Sigmoid colon (tissue), 7 donors: ENCODE data around the gene PIP4K2A. TPM values are rescaled to one million over a fixed set of nuclear protein-coding genes. Genes with fewer than 3 reads are reported as not detected.

Source experiments
- DNase-seq: peaks from one replicate; pipeline ENCODE4 v3.0.0-alpha.2; 2019
- H3K27ac ChIP-seq, 4 donors: fragments of 200-600 bp; sonication (generic); one replicate each; pipeline ENCODE4 v1.5.1; 2016 to 2019; ENCODE audit warnings: mild to moderate bottlenecking in 1 of 4
- H3K27me3 ChIP-seq, 3 donors: fragments of 200-600 bp; sonication (generic); one replicate each; pipeline ENCODE4 v1.5.1; 2019; ENCODE audit warnings: mild to moderate bottlenecking in 1 of 3
- H3K36me3 ChIP-seq, 4 donors: fragments of 200-600 bp; sonication (generic); one replicate each; pipeline ENCODE4 v1.5.1; 2016 to 2019
- H3K4me1 ChIP-seq, 4 donors: fragments of 200-600 bp; sonication (generic); one replicate each; pipeline ENCODE4 v1.5.1; 2017 to 2019
- H3K4me3 ChIP-seq, 4 donors: fragments of 200-600 bp; sonication (generic); one replicate each; pipeline ENCODE4 v1.5.1; 2017 to 2019; ENCODE audit warnings: mild to moderate bottlenecking in 2 of 4, moderate library complexity in 1 of 4
- H3K9me3 ChIP-seq, 4 donors: fragments of 200-600 bp in 3 of 4; sonication (generic) in 3 of 4; one replicate each; pipeline versions ENCODE4 v1.5.1 to v1.6.1; 2013 to 2019
- EP300 ChIP-seq, 4 donors: sonication (generic); formaldehyde crosslinking; IDR thresholded peaks; one replicate each; pipeline ENCODE4 v1.6.1; 2017; ENCODE audit warnings: antibody characterized with exemption in 4 of 4
- POLR2A ChIP-seq, 2 donors: fragments of 450-650 bp; IDR thresholded peaks; one replicate each; pipeline ENCODE4 v1.6.1; 2016; ENCODE audit warnings: antibody characterized with exemption in 2 of 2, mild to moderate bottlenecking in 2 of 2, moderate library complexity in 2 of 2
- POLR2AphosphoS5 ChIP-seq, 4 donors: sonication (generic); formaldehyde crosslinking; IDR thresholded peaks; one replicate each; pipeline ENCODE4 v1.6.1; 2017; ENCODE audit warnings: antibody characterized with exemption in 4 of 4
- WGBS, 2 donors: extraction: QIAGEN DNeasy Blood & Tissue Kit; methylation state at CpG; one replicate each; pipeline ENCODE4 v1.1.7; 2013; 5-methylcytosine and 5-hydroxymethylcytosine counted together
- intact Hi-C: fragments of 100-400 bp; cut with DNase I; formaldehyde crosslinking; loops from one replicate; pipeline ENCODE4 v1.15.1; 2023
- polyA plus RNA-seq, 3 donors: library from polyadenylated mRNA; stranded (reverse); fragments of 200-250 nt; gene quantifications; one replicate each; pipeline ENCODE4 v1.2.3, GENCODE V29; 2013
- total RNA-seq, 4 donors: library from RNA; depleted of rRNA; stranded (reverse); fragments of >200 nt; gene quantifications; one replicate each; pipeline ENCODE4 v1.1.0, GENCODE V29; 2016
- TF ChIP-seq, protein P1 (sequence below), 4 experiments: fragments of 450-650 bp in 3 of 4; fragments of 200-600 bp in 1 of 4; IDR thresholded peaks; one replicate each; pipeline ENCODE4 v1.5.1; 2016 to 2019; ENCODE audit warnings: antibody characterized with exemption in 4 of 4, mild to moderate bottlenecking in 3 of 4, moderate library complexity in 2 of 4
- donor health status: healthy with polysubstance abuse.
- donor health status: Bipolar disorder and iron deficiency.
- donor health status: healthy.

PIP4K2A gene
- total and polyA plus RNA-seq, 7 donors, result 7.2 to 23.2 (median 17.8) TPM

DNA sequence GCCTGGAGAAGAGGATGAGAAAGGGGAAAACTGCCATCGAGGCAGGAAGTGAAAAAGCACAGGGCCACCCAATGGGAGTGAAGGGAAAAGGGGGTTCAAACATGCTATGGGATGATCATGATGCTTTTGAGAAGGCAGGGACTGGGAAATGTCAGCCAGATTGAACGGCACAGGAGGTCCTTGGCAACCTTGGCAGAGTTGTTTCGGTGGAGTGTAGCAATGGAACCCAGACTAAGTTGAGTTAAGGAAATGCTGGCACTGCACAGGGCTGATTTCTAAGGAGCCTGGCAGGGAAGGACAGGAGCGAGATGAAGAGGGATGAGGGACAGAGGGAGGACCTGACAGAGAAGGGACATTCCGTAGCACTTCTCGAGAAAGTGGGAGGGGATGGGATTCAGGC lies 101.4 kb downstream of the PIP4K2A start:
- intact Hi-C loops, result no loop called here
- Histone ChIP-seq H3K9me3 (no peaks in the 10 kb centered on the region), H3K27me3 (no peaks in the 10 kb centered on the region), H3K27ac (no peak overlapping the region), H3K36me3 (peaks cover 0 to 10% (median 0%) of the 10 kb centered on the region in 4 donors), H3K4me1 (peaks cover 0 to 24% (median 6%) of the 10 kb centered on the region in 4 donors), H3K4me3 (no peak overlapping the region)
- no peak for DNase-seq
- WGBS, 2 donors, result 89 to 94% methylated on average over 6 of the region's 6 CpGs
- TF ChIP-seq POLR2A (IDR thresholded peaks at IDR 0.05) (no peak), EP300 (IDR thresholded peaks at IDR 0.05) (no peak), POLR2AphosphoS5 (IDR thresholded peaks at IDR 0.05) (no peak)
- TF ChIP-seq, protein P1, sequence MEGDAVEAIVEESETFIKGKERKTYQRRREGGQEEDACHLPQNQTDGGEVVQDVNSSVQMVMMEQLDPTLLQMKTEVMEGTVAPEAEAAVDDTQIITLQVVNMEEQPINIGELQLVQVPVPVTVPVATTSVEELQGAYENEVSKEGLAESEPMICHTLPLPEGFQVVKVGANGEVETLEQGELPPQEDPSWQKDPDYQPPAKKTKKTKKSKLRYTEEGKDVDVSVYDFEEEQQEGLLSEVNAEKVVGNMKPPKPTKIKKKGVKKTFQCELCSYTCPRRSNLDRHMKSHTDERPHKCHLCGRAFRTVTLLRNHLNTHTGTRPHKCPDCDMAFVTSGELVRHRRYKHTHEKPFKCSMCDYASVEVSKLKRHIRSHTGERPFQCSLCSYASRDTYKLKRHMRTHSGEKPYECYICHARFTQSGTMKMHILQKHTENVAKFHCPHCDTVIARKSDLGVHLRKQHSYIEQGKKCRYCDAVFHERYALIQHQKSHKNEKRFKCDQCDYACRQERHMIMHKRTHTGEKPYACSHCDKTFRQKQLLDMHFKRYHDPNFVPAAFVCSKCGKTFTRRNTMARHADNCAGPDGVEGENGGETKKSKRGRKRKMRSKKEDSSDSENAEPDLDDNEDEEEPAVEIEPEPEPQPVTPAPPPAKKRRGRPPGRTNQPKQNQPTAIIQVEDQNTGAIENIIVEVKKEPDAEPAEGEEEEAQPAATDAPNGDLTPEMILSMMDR (IDR thresholded peaks at IDR 0.05), result no peak

DNA sequence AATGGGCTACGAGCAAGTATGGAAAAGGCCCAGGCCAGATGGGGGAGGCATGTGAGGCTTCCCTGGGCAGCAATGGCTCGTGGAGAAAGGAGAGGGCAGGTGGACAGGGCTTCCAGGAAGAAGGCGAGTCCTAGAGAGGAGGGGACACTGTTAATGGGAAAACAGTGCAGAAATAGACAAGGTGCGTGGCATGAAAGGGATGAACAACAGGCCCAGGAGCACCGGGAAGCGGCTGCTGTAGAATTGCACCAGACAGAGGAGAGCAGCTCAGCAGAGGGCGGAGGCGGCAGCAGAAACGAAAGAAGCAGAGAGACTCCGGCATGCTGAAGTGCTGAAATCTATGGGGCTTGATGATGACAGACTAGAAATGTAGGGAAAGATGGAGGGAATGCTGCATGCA lies 102.1 kb downstream of the PIP4K2A start:
- Histone ChIP-seq H3K27me3 (no peaks in the 10 kb centered on the region), H3K4me3 (no peak overlapping the region), H3K4me1 (peaks cover 0 to 17% (median 2%) of the 10 kb centered on the region in 4 donors), H3K36me3 (peaks cover 0 to 12% (median 0%) of the 10 kb centered on the region in 4 donors), H3K9me3 (no peaks in the 10 kb centered on the region), H3K27ac (no peak overlapping the region)
- DNase-seq, result no peak
- TF ChIP-seq POLR2A (IDR thresholded peaks at IDR 0.05) (no peak), EP300 (IDR thresholded peaks at IDR 0.05) (no peak), POLR2AphosphoS5 (IDR thresholded peaks at IDR 0.05) (no peak)
- TF ChIP-seq, protein P1 (IDR thresholded peaks at IDR 0.05), result no peak
- WGBS, 2 donors, result 77 to 82% methylated on average over 10 of the region's 10 CpGs
- intact Hi-C loops, result no loop called here

DNA sequence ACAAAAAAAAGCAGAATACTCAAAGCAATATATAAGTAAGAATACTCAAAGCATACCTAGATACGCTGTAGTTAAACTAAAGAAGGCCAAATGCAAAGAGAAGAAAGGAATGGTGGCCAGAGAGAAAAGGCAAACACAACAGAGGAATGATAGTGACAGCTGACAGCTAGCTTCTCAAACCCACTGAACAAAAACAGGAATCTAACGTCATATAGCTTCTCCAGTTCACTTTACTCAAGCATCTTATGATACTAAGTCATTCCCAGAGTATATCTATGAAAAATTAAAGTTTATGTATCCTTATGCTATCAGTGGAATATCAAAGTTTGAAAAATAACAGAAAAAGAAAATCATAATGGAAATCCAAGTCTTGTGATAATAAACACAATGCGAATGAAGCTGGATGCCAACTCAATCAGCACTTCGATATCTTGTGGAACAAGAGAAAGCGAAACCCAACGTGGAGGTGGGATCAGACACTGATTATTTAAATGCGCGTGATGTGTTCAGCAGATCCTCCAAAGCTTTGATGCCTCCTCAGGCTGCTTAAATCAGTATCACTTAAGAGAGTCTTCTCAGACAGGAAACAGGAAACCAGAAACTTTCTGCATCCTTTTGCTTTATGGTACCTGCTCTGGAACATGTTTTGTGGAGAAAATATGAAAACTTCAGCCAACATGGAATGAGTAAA lies 102.8 kb downstream of the PIP4K2A start:
- intact Hi-C loops, result no loop called here
- H3K27me3 ChIP-seq, result no peaks in the 10 kb centered on the region
- H3K36me3 ChIP-seq, result peaks cover 0 to 12% (median 0%) of the 10 kb centered on the region in 4 donors
- H3K4me3 ChIP-seq, result no peak overlapping the region
- no peak overlapping the region for H3K27ac ChIP-seq
- 66 to 87% methylated on average over 8 of the region's 8 CpGs for WGBS, 2 donors
- H3K9me3 ChIP-seq, result no peaks in the 10 kb centered on the region
- TF ChIP-seq POLR2A (IDR thresholded peaks at IDR 0.05), result no peak
- no peak for TF ChIP-seq POLR2AphosphoS5 (IDR thresholded peaks at IDR 0.05)
- no peak for TF ChIP-seq EP300 (IDR thresholded peaks at IDR 0.05)
- DNase-seq, result no peak
- H3K4me1 ChIP-seq, result peaks cover 0 to 17% (median 0%) of the 10 kb centered on the region in 4 donors

DNA sequence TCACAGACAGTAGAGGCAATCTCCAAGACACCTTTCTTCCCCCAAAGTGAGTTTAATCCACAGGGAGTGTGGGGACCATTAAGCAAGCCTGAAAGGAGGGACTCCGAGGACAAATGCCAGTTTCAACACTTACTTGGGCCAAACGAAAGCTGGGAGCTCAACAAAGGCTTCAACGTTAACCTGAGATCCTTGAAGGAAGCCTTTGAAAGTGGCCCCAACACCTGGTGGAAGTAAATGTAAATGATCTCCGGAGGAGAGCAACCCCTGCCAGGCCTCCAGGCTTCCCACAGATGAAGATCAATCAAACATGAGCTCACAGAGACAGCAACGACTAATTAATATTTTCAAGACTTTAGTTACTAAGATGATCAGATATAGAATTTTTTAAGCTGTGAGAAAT lies 103.8 kb downstream of the PIP4K2A start:
- intact Hi-C loops, result no loop called here
- TF ChIP-seq POLR2A (IDR thresholded peaks at IDR 0.05) (no peak), POLR2AphosphoS5 (IDR thresholded peaks at IDR 0.05) (no peak), EP300 (IDR thresholded peaks at IDR 0.05) (no peak)
- TF ChIP-seq, protein P1 (IDR thresholded peaks at IDR 0.05), result no peak
- H3K27ac ChIP-seq, result no peak overlapping the region
- WGBS, 2 donors, result 69 to 85% methylated on average over 5 of the region's 5 CpGs
- H3K27me3 ChIP-seq, result no peaks in the 10 kb centered on the region
- H3K9me3 ChIP-seq, result no peaks in the 10 kb centered on the region
- DNase-seq, result no peak
- H3K36me3 ChIP-seq, result peaks cover 0 to 12% (median 0%) of the 10 kb centered on the region in 4 donors
- peaks cover 0 to 8% (median 0%) of the 10 kb centered on the region in 4 donors for H3K4me1 ChIP-seq
- H3K4me3 ChIP-seq, result no peak overlapping the region

DNA sequence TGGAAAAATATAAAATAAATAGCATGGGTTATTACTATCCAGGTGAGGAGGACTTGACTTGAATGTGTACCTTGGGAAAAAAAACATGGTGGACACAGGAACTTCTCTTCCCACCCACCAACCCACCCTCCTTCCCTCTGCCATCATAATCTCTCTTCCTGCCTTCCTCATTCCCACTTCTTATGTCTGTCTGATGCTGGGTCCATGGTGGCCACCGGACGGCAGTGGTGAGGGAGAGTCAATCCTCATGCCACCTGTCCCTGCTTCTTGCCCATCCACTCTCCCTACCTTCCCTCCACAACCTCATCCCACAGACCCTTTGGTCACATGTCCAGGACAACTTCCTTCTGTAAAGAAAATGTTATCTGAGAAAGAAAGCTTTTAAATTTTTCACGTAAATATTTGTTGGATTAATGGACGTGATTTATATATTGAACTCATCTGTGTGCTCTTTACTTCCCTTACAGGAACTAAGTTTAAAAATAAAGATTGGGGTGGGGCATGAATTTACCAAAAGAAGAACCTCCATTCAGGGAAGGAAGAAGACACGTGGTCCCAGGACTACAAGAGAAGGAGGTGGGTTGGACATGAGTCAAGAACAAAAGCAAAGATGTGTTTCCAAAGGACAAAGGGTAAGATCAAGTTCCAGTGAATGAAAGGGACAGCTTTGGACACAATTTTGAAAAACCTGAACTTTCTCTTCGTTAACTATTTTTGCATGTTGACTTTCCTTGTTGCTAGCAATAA lies 104.5 kb downstream of the PIP4K2A start:
- intact Hi-C loops, result no loop called here
- no peak overlapping the region for H3K4me3 ChIP-seq
- no peaks in the 10 kb centered on the region for H3K27me3 ChIP-seq
- H3K27ac ChIP-seq, result no peak overlapping the region
- no peak for DNase-seq
- H3K9me3 ChIP-seq, result no peaks in the 10 kb centered on the region
- peaks cover 0 to 12% (median 0%) of the 10 kb centered on the region in 4 donors for H3K36me3 ChIP-seq
- WGBS, 2 donors, result 41 to 53% methylated on average over 6 of the region's 6 CpGs
- H3K4me1 ChIP-seq, result peaks cover 0 to 2% (median under 1%) of the 10 kb centered on the region in 4 donors
- TF ChIP-seq POLR2AphosphoS5 (IDR thresholded peaks at IDR 0.05), result no peak
- TF ChIP-seq EP300 (IDR thresholded peaks at IDR 0.05), result no peak
- no peak for TF ChIP-seq POLR2A (IDR thresholded peaks at IDR 0.05)
- TF ChIP-seq, protein P1 (IDR thresholded peaks at IDR 0.05), result no peak
